Measurements from ENCODE around the gene COL19A1.

DNA sequence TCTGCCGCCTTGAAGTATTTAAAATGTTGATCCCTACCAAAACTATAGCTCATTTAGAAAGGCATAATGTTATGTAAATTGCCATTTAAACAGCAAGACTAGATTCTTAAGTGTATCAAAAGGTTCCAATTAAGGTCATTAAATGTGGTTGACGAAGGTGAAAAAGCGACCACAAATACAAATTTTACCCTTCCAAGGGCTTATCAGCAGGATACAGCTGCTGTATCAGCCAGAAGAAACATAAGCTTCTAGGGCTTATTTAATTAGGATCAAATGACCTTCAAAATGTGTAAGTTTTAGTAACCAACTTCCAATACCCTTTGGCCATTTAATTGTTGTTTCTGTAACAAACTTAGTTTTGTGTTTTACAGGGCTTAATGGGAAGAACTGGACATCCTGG is 296.6 kb downstream of the COL19A1 start:
- TF ChIP-seq, protein P1, sequence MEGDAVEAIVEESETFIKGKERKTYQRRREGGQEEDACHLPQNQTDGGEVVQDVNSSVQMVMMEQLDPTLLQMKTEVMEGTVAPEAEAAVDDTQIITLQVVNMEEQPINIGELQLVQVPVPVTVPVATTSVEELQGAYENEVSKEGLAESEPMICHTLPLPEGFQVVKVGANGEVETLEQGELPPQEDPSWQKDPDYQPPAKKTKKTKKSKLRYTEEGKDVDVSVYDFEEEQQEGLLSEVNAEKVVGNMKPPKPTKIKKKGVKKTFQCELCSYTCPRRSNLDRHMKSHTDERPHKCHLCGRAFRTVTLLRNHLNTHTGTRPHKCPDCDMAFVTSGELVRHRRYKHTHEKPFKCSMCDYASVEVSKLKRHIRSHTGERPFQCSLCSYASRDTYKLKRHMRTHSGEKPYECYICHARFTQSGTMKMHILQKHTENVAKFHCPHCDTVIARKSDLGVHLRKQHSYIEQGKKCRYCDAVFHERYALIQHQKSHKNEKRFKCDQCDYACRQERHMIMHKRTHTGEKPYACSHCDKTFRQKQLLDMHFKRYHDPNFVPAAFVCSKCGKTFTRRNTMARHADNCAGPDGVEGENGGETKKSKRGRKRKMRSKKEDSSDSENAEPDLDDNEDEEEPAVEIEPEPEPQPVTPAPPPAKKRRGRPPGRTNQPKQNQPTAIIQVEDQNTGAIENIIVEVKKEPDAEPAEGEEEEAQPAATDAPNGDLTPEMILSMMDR (IDR thresholded peaks at IDR 0.05), result no peak
- no peak for TF ChIP-seq POLR2AphosphoS5 (IDR thresholded peaks at IDR 0.05)
- TF ChIP-seq POLR2A (IDR thresholded peaks at IDR 0.05), result no peak

All from breast epithelium (tissue), 3 donors.